Measurements from ENCODE around the gene ST7. TPM values are rescaled to one million over a fixed set of nuclear protein-coding genes. Genes with fewer than 3 reads are reported as not detected.

The ST7 gene
- total and polyA plus RNA-seq, 2 donors (not counting 1 experiment from before 2014, with no cell fraction given) = 2.3 to 4.6 TPM

DNA sequence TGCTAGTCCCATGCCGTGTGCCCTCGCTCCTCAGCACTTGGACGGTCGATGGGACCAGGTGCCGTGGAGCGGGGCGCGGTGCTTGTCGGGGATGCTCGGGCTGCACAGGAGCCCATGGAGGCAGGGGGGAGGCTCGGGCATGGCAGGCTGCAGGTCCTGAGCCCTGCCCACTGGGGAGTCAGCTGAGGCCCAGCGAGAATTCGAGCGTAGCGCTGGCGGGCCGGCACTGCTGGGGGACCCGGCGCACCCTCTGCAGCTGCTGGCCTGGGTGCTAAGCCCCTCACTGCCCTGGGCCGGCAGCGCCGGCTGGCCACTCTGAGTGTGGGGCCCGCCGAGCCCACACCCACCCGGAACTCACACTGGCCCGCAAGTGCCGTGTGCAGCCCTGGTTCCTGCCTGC is 44.7 kb downstream of the ST7 start:
- intact Hi-C loops (cut with micrococcal nuclease) = no loop called here
- Mint-ChIP-seq H3K27ac (no peak overlapping the region), H3K27me3 (no peaks in the 10 kb centered on the region), H3K9me3 (ENCODE audit: insufficient read depth) (no peaks in the 10 kb centered on the region), H3K4me3 (no peak overlapping the region), H3K4me1 (no peaks in the 10 kb centered on the region)
- Histone ChIP-seq H4K20me1 (ENCODE audit: control insufficient read depth, insufficient read depth, low read length, poor library complexity, severe bottlenecking) (no peaks in the 10 kb centered on the region), H3K9ac (ENCODE audit: low read length) (no peak overlapping the region), H3K27ac (ENCODE audit: low read length in 2 of 2) (no peak overlapping the region), H3K4me1 (ENCODE audit: control insufficient read depth in 2 of 2, insufficient read depth in 2 of 2, low read length in 2 of 2) (no peaks in the 10 kb centered on the region), H3K79me2 (ENCODE audit: control insufficient read depth, insufficient read depth, low read length) (no peaks in the 10 kb centered on the region), H3K36me3 (replicated peaks in 1 of 2; ENCODE audit: control extremely low read depth in 1 of 2, control insufficient read depth in 1 of 2, extremely low read depth in 1 of 2, insufficient read depth in 2 of 2, low read length in 1 of 2) (no peaks in the 10 kb centered on the region), H3K4me2 (replicated peaks; ENCODE audit: low read depth, low read length, poor library complexity, severe bottlenecking) (no peak overlapping the region), H3K9me3 (ENCODE audit: control extremely low read depth in 1 of 3, control insufficient read depth in 2 of 3, insufficient read depth in 1 of 3, low read length in 2 of 3) (peaks cover 0 to 5% (median 0%) of the 10 kb centered on the region in 3 donors), H3K4me3 (ENCODE audit: control extremely low read depth in 1 of 5, extremely low read depth in 1 of 5, insufficient read depth in 1 of 5, low read depth in 2 of 5, low read length in 4 of 5) (no peak overlapping the region), H2AFZ (ENCODE audit: insufficient read depth, low read depth, low read length, poor library complexity, severe bottlenecking) (no peak overlapping the region), H3K27me3 (replicated peaks in 1 of 4; ENCODE audit: control extremely low read depth in 1 of 4, control insufficient read depth in 3 of 4, insufficient read depth in 4 of 4, low read length in 3 of 4) (no peaks in the 10 kb centered on the region)
- POLR2A ChIA-PET = no interaction called here
- DNase-seq (no peak), ATAC-seq (ENCODE audit: low read depth) (no peak)
- CTCF ChIA-PET = interaction anchor here (1.1 to 1.2 kb wide), 2 partner anchors 13 to 130 kb away, joined by 3 to 4 read pairs; no protein-coding TSS in a partner anchor
- 98% methylated on average over 27 of the region's 27 CpGs for WGBS (ENCODE audit: insufficient coverage)
- TF ChIP-seq, protein P1, sequence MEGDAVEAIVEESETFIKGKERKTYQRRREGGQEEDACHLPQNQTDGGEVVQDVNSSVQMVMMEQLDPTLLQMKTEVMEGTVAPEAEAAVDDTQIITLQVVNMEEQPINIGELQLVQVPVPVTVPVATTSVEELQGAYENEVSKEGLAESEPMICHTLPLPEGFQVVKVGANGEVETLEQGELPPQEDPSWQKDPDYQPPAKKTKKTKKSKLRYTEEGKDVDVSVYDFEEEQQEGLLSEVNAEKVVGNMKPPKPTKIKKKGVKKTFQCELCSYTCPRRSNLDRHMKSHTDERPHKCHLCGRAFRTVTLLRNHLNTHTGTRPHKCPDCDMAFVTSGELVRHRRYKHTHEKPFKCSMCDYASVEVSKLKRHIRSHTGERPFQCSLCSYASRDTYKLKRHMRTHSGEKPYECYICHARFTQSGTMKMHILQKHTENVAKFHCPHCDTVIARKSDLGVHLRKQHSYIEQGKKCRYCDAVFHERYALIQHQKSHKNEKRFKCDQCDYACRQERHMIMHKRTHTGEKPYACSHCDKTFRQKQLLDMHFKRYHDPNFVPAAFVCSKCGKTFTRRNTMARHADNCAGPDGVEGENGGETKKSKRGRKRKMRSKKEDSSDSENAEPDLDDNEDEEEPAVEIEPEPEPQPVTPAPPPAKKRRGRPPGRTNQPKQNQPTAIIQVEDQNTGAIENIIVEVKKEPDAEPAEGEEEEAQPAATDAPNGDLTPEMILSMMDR (IDR thresholded peaks at IDR 0.05) = no peak
- TF ChIP-seq EZH2 (IDR thresholded peaks at IDR 0.05; ENCODE audit: borderline replicate concordance, insufficient read depth, low read depth, low read length, poor library complexity, severe bottlenecking) = no peak

DNA sequence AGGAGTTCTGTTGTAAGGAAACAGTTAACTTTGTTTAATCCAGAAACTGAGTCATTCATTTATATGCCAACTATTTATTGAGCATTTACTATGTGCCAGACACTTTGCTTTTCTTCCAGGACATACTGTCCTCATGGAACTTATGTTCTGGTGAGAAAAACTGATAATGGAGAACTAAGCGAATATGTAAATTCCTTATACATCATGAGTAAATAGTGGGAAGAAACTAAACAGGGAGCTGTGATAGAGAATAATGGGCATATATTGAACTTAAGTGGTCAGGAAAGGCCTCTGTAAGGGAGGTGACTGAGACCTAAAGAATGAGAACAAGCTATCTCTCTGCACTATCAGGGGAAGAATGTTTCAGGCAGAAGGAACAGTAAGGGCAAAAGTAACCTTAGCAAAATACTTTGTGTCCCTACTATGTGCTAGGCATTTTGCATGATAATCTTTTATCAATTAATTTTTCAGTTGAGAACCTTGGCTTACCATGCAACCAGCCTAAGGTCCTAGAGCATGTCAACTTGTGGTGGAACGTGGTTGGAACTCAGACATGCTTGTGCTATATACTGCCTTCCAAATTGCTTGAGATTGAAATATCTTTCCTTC is 45.4 kb downstream of the ST7 start:
- Mint-ChIP-seq H3K9me3 (ENCODE audit: insufficient read depth) (no peaks in the 10 kb centered on the region), H3K4me3 (no peak overlapping the region), H3K27me3 (no peaks in the 10 kb centered on the region), H3K27ac (no peak overlapping the region), H3K4me1 (no peaks in the 10 kb centered on the region)
- no peak overlapping the region for H3K4me2 ChIP-seq (replicated peaks; ENCODE audit: low read depth, low read length, poor library complexity, severe bottlenecking)
- H3K27ac ChIP-seq (ENCODE audit: low read length in 2 of 2) = no peak overlapping the region
- intact Hi-C loops (cut with micrococcal nuclease) = no loop called here
- no peak for TF ChIP-seq EZH2 (IDR thresholded peaks at IDR 0.05; ENCODE audit: borderline replicate concordance, insufficient read depth, low read depth, low read length, poor library complexity, severe bottlenecking)
- TF ChIP-seq, protein P1 (IDR thresholded peaks at IDR 0.05) = no peak
- CTCF ChIA-PET = interaction anchor here (1.0 to 2.1 kb wide), 3 partner anchors 10 to 129 kb away, joined by 3 to 7 read pairs (median 3); no protein-coding TSS in a partner anchor
- no peak overlapping the region for H3K9ac ChIP-seq (ENCODE audit: low read length)
- no peaks in the 10 kb centered on the region for H3K79me2 ChIP-seq (ENCODE audit: control insufficient read depth, insufficient read depth, low read length)
- POLR2A ChIA-PET = interaction anchor here (0.5 kb wide), 1 partner anchor 12 kb away, joined by 3 read pairs; no protein-coding TSS in a partner anchor
- H3K27me3 ChIP-seq (replicated peaks in 1 of 4; ENCODE audit: control extremely low read depth in 1 of 4, control insufficient read depth in 3 of 4, insufficient read depth in 4 of 4, low read length in 3 of 4) = no peaks in the 10 kb centered on the region
- DNase-seq (no peak), ATAC-seq (ENCODE audit: low read depth) (no peak)
- no peaks in the 10 kb centered on the region for H3K4me1 ChIP-seq (ENCODE audit: control insufficient read depth in 2 of 2, insufficient read depth in 2 of 2, low read length in 2 of 2)
- H4K20me1 ChIP-seq (ENCODE audit: control insufficient read depth, insufficient read depth, low read length, poor library complexity, severe bottlenecking) = no peaks in the 10 kb centered on the region
- H3K9me3 ChIP-seq (ENCODE audit: control extremely low read depth in 1 of 3, control insufficient read depth in 2 of 3, insufficient read depth in 1 of 3, low read length in 2 of 3) = peaks cover 0 to 5% (median 0%) of the 10 kb centered on the region in 3 donors
- H3K4me3 ChIP-seq (ENCODE audit: control extremely low read depth in 1 of 5, extremely low read depth in 1 of 5, insufficient read depth in 1 of 5, low read depth in 2 of 5, low read length in 4 of 5) = no peak overlapping the region
- no peaks in the 10 kb centered on the region for H3K36me3 ChIP-seq (replicated peaks in 1 of 2; ENCODE audit: control extremely low read depth in 1 of 2, control insufficient read depth in 1 of 2, extremely low read depth in 1 of 2, insufficient read depth in 2 of 2, low read length in 1 of 2)
- WGBS (ENCODE audit: insufficient coverage) = no CpG with 5 or more reads among the region's 2 CpGs
- no peak overlapping the region for H2AFZ ChIP-seq (ENCODE audit: insufficient read depth, low read depth, low read length, poor library complexity, severe bottlenecking)
